ENCODE measurements around the gene BRAT1.
"Not testable (repeated sequence)": the region's sequence is repeated elsewhere in the genome, so short reads cannot be mapped to it uniquely, and the experiment has no call there.

BRAT1 gene

GRCh38 chr7:2555121-2556052 is at the start of gene BRAT1:
Gene BRAT1, minus strand, starts transcription at chr7:2555524. Its CDS starts 1,093 bp downstream, at chr7:2554431.
- DNase-seq (ENCODE audit: low read depth), result peak; percentile 97

GRCh38 chr7:2604608-2605174 is 49.4 kb upstream of the BRAT1 start:
- no peak for DNase-seq (ENCODE audit: low read depth)

- DNase-seq (ENCODE audit: low read depth), result no peak
These were observed 48.0 kb upstream of the BRAT1 start for GRCh38 chr7:2603044-2603965.

GRCh38 chr7:2602406-2603043 is 47.2 kb upstream of the BRAT1 start:
- DNase-seq (ENCODE audit: low read depth), result no peak

- no peak for DNase-seq (ENCODE audit: low read depth)
These were observed 46.6 kb upstream of the BRAT1 start for GRCh38 chr7:2601907-2602306.

GRCh38 chr7:2601065-2601464 is 45.7 kb upstream of the BRAT1 start:
- DNase-seq (ENCODE audit: low read depth), result no peak

- no peak for DNase-seq (ENCODE audit: low read depth)
These were observed 43.0 kb upstream of the BRAT1 start for GRCh38 chr7:2598154-2598823.

- no peak for DNase-seq (ENCODE audit: low read depth)
These were observed 41.9 kb upstream of the BRAT1 start for GRCh38 chr7:2597273-2597640.

GRCh38 chr7:2596464-2597272 is 41.3 kb upstream of the BRAT1 start:
- DNase-seq (ENCODE audit: low read depth), result no peak

GRCh38 chr7:2595258-2595860 is 40.0 kb upstream of the BRAT1 start:
- no peak for DNase-seq (ENCODE audit: low read depth)

- DNase-seq (ENCODE audit: low read depth), result no peak
These were observed 39.3 kb upstream of the BRAT1 start for GRCh38 chr7:2594599-2594998.

GRCh38 chr7:2593036-2593727 is 37.9 kb upstream of the BRAT1 start:
- DNase-seq (ENCODE audit: low read depth), result no peak

- no peak for DNase-seq (ENCODE audit: low read depth)
These were observed 37.1 kb upstream of the BRAT1 start for GRCh38 chr7:2592375-2592865.

GRCh38 chr7:2589941-2590340 is 34.6 kb upstream of the BRAT1 start:
- DNase-seq (ENCODE audit: low read depth), result not testable (repeated sequence)

- DNase-seq (ENCODE audit: low read depth), result no peak
These were observed 34.0 kb upstream of the BRAT1 start for GRCh38 chr7:2589341-2589740.

GRCh38 chr7:2587778-2588177 is 32.5 kb upstream of the BRAT1 start:
- no peak for DNase-seq (ENCODE audit: low read depth)

GRCh38 chr7:2587134-2587533 is 31.8 kb upstream of the BRAT1 start:
- DNase-seq (ENCODE audit: low read depth), result no peak

- DNase-seq (ENCODE audit: low read depth), result no peak
These were observed 31.1 kb upstream of the BRAT1 start for GRCh38 chr7:2586326-2587020.

GRCh38 chr7:2585446-2585845 is 30.1 kb upstream of the BRAT1 start:
- DNase-seq (ENCODE audit: low read depth), result no peak

Data from ELR (cell line).